ENCODE measurements around the gene TCEAL8.
A peak's percentile ranks its signal among the peaks of the same experiment; 100 is the strongest.
"Not testable (repeated sequence)": the region's sequence is repeated elsewhere in the genome, so short reads cannot be mapped to it uniquely, and the experiment has no call there.

Gene TCEAL8

DNA sequence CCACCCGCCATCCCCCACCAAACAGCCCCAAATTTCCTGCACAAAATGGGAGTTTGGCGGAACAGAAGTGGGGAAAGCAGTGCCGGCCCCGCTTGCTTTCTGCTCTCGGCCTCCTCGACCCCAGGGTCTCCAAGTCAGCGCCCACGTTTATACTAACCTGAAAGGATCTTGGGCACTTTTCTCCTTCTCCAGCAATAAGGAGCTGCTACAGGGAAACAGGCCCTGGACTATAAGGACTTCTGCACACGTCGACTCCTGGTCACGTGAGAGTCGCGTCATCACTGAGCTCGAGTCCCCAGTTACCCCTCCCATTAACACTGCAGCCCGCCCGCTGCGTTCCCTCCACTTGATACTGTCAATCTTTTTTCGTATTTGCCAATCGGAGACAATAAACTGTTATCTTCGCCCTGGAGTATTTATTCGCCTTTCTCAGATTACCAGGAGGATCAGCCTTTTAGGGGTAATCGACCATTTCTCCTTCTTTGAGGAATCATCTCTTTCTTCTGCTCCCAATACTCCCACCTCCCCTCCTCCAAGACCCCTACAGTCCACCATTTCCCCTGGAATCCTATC is at the start of gene TCEAL8:
Gene TCEAL8, minus strand, starts transcription at position 235 of the 573 bp plus-strand sequence. CDS start 1,176 bp downstream, outside the sequence.
- in situ Hi-C loops (cut with MboI; ENCODE audit: low pct_unique_long_range_greater_than_20kb, low sequenced_read_pairs) = no loop called here
- DNase-seq = peak; percentile 82

DNA sequence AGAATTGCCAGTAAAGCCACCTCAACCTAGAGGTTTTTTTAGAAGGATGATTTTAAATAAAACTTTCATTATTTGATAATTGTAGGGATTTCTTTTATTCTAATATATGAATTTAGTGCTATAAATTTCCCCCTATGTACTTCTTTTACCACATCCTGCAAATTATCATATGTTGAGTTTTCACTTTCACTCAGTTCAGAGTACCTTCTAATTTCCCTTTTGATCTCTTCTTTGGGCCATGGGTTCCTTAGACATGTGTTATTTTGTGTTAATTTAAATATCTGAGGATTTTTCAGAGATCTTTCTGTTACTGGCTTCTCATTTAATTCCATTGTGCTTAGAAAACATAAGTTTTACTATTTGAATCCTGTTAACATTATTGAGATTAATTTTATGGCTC is 49.8 kb upstream of the TCEAL8 start:
- in situ Hi-C loops (cut with MboI; ENCODE audit: low pct_unique_long_range_greater_than_20kb, low sequenced_read_pairs) = no loop called here
- DNase-seq = no peak

GRCh38 chrX:103293118-103293517 is 38.2 kb upstream of the TCEAL8 start:
- no peak for DNase-seq

DNA sequence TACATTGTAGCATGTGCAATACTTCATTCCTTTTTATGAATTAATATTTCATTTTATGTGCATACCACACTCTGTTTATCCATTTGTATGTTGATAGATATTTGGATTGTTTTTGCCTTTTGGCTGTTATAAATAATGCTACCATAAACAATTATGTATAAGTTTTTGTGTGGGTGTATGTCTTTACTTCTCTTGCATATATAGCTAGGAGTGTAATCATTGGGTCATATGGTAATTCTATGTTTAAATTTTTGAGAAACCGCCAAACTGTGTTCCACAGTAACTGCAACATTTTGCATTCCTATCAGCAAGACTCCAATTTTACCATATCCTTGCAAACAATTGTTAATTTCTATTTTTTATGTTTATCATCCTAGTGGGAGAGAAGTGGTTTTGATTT is 24.7 kb upstream of the TCEAL8 start:
- in situ Hi-C loops (cut with MboI; ENCODE audit: low pct_unique_long_range_greater_than_20kb, low sequenced_read_pairs) = no loop called here
- DNase-seq = no peak

More at GRCh38 chrX:103293118-103293517, 38.2 kb upstream of the TCEAL8 start:
- in situ Hi-C loops (cut with MboI; ENCODE audit: low pct_unique_long_range_greater_than_20kb, low sequenced_read_pairs) = no loop called here

- in situ Hi-C loops (cut with MboI; ENCODE audit: low pct_unique_long_range_greater_than_20kb, low sequenced_read_pairs) = no loop called here
Observed at GRCh38 chrX:103276581-103277002, 21.6 kb upstream of the TCEAL8 start, which contains the start of gene TCEAL5. TSS of gene TCEAL5 (minus strand) at chrX:103276750. CDS start at chrX:103274563, 2,187 bp downstream.

GRCh38 chrX:103275947-103276567 is 21.1 kb upstream of the TCEAL8 start:
- in situ Hi-C loops (cut with MboI; ENCODE audit: low pct_unique_long_range_greater_than_20kb, low sequenced_read_pairs) = no loop called here
- DNase-seq = no peak

More at GRCh38 chrX:103276581-103277002, 21.6 kb upstream of the TCEAL8 start, which contains the start of gene TCEAL5:
- no peak for DNase-seq

DNA sequence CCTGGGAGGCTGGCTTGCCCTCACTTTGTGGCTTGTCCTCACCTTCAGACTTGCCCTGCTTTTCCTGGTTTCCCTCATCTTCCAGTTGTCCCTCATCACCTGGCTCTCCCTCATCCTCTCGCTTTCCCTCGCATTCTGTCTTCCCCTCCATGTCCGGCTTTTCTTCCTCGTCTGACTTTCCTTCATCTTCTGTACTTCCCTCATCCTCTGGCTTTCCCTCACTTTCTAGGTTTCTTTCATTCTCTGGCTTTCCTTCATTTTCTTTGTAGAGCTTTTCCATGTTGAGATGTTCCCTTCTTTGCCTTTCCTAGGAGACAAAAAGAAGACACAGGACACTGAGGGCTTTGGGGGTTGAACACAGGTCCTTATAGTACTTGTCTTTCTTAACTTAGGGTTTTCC is 19.3 kb upstream of the TCEAL8 start:
- DNase-seq = no peak
- in situ Hi-C loops (cut with MboI; ENCODE audit: low pct_unique_long_range_greater_than_20kb, low sequenced_read_pairs) = no loop called here

DNA sequence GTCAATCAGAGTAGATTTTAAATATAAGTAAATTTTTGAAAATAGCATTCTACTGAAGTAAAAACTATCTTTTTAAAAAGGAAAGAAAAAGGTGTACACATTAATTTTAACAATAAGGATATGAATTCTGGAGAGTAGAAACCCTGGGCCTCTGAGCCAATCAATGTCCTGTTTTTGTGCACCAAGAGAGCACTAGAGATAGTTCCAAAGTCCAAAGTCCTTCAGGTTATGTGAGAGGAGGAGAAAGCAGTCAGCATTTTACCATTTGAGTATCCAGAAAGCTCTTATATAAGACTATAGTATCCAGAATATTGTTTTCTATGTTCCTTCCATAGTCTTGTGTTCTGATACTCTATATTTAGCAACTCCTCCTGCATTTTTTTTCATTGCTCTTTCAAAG is 3.3 kb upstream of the TCEAL8 start:
- in situ Hi-C loops (cut with MboI; ENCODE audit: low pct_unique_long_range_greater_than_20kb, low sequenced_read_pairs) = no loop called here

DNA sequence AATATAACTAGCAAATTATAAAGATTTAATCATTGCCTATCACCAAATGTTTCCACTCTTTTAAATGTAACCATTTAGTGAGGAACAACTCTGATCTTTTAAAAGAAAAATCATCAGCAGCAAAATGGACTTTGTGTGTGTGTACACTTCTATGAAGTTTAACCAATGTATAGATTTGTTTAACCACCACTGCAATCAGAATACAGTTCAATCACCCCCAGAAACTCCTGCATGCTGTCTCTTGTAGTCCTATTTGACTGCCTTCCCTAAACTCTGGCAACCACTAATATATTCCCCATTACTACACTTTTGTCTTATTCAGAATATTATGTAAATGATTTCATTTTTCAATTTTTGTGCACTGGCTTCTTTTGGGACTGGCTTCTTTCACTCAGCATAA is 1.7 kb upstream of the TCEAL8 start:
- in situ Hi-C loops (cut with MboI; ENCODE audit: low pct_unique_long_range_greater_than_20kb, low sequenced_read_pairs) = no loop called here
- DNase-seq = no peak

More for the DNA sequence above, 3.3 kb upstream of the TCEAL8 start:
- no peak for DNase-seq

- in situ Hi-C loops (cut with MboI; ENCODE audit: low pct_unique_long_range_greater_than_20kb, low sequenced_read_pairs) = no loop called here
Observed at GRCh38 chrX:103254171-103254824, 657 bp downstream of the TCEAL8 start.

DNA sequence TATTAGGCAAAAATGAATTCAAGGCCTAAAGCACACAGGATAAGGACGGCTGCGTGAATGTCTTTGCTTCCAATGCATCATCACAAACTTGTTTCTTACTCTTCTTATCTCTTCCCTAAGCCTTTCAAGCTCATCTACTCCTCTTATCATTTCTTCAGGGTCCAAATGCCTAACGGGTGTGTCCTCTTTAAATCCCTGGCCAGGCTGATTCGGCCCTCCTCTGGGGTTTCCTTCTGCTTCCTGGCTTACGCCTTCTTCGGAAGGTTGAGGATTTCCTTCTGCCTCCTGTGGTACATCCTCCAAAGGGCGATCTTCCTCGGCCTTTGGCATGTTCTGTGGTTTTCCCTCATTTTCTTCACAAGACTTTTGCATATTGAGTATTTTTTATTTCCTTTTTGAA is 1.3 kb downstream of the TCEAL8 start:
- DNase-seq = peak; percentile 23
- in situ Hi-C loops (cut with MboI; ENCODE audit: low pct_unique_long_range_greater_than_20kb, low sequenced_read_pairs) = no loop called here

More at GRCh38 chrX:103254171-103254824, 657 bp downstream of the TCEAL8 start:
- peak; percentile 62 for DNase-seq

DNA sequence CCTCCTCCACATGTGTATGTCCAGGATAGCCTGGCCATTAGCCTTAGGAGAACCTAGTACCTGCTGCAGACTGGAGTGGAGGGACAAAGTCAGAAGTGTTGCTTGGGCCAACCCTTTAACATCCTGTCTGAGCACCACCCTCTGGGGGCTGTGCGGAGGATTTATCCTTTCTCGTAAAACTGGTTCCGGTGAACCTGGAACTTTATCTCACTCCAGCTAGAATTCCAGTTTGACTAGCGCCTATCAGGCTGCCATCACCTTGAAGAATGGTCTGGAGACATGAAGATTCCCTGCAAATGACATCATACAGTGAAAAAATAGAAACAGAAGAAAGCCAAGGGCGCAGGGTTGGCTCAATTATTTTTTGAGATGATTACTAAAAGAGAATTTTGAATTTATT is 4.0 kb downstream of the TCEAL8 start:
- no peak for DNase-seq
- in situ Hi-C loops (cut with MboI; ENCODE audit: low pct_unique_long_range_greater_than_20kb, low sequenced_read_pairs) = no loop called here

GRCh38 chrX:103249805-103250204 is 5.2 kb downstream of the TCEAL8 start:
- no peak for DNase-seq
- in situ Hi-C loops (cut with MboI; ENCODE audit: low pct_unique_long_range_greater_than_20kb, low sequenced_read_pairs) = no loop called here

DNA sequence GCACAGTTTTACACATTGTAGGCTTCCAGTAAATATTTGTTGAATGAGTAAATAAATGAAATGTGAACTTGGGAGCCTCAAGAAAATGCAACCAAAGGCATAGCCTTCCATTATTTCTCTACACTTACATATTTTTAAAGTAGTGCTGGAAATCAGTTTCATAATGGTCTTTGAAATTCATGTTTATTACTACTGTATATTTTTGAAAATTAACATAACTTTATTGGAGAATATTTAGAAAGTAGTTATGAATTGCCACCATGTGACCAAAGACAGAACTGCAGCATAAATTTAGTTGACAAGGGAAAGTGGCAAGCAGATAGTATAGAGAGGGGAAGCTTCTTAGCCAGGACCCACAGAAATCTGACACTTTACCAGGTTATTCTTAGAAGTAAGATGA is 6.4 kb downstream of the TCEAL8 start:
- in situ Hi-C loops (cut with MboI; ENCODE audit: low pct_unique_long_range_greater_than_20kb, low sequenced_read_pairs) = no loop called here
- peak; percentile 72 for DNase-seq

GRCh38 chrX:103240155-103240554 is 14.8 kb downstream of the TCEAL8 start:
- no peak for DNase-seq
- in situ Hi-C loops (cut with MboI; ENCODE audit: low pct_unique_long_range_greater_than_20kb, low sequenced_read_pairs) = no loop called here

GRCh38 chrX:103236296-103236695 is 18.7 kb downstream of the TCEAL8 start:
- no peak for DNase-seq
- in situ Hi-C loops (cut with MboI; ENCODE audit: low pct_unique_long_range_greater_than_20kb, low sequenced_read_pairs) = no loop called here

GRCh38 chrX:103235608-103236007 is 19.3 kb downstream of the TCEAL8 start:
- in situ Hi-C loops (cut with MboI; ENCODE audit: low pct_unique_long_range_greater_than_20kb, low sequenced_read_pairs) = not testable (repeated sequence)
- peak; percentile 79 for DNase-seq

- in situ Hi-C loops (cut with MboI; ENCODE audit: low pct_unique_long_range_greater_than_20kb, low sequenced_read_pairs) = no loop called here
- DNase-seq = no peak
Observed at GRCh38 chrX:103234869-103235268, 20.1 kb downstream of the TCEAL8 start.

DNA sequence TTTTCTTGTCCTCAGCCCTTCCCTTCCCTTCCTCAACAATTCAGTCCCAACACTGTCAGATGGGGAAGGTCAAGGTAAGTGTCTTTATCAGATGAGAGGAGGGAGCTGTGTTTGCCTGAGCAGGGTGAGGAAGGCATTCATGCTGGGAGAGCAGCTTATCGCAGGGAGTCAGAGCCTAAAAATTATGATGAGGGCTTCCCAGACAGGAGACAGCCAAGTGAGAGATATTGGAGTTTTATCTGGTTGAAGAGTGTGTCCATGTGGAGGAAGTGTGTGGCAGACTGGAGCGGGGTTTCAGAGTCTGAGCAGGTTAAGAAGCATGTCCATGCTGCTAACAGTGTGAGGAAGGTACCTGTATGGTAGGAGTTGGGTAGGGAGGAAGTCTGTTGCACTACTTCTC is 21.7 kb downstream of the TCEAL8 start:
- in situ Hi-C loops (cut with MboI; ENCODE audit: low pct_unique_long_range_greater_than_20kb, low sequenced_read_pairs) = no loop called here
- no peak for DNase-seq

- DNase-seq; in situ Hi-C loops (cut with MboI; ENCODE audit: low pct_unique_long_range_greater_than_20kb, low sequenced_read_pairs): not testable (repeated sequence)
Observed at GRCh38 chrX:103225918-103226317, 29.0 kb downstream of the TCEAL8 start.
